ENCODE results near the gene EEF1A2. TPM values are rescaled to one million over a fixed set of nuclear protein-coding genes. Genes with fewer than 3 reads are reported as not detected.
A peak's percentile ranks its signal among the peaks of the same experiment; 100 is the strongest.

The EEF1A2 gene
- 100 to 1,000 TPM in 2 of 6 experiments, 1 to 10 TPM in 1, under 1 TPM in 3; 0.22 to 153 (median 1.0) TPM for total RNA-seq
- long read RNA-seq, result 0 reads

DNA sequence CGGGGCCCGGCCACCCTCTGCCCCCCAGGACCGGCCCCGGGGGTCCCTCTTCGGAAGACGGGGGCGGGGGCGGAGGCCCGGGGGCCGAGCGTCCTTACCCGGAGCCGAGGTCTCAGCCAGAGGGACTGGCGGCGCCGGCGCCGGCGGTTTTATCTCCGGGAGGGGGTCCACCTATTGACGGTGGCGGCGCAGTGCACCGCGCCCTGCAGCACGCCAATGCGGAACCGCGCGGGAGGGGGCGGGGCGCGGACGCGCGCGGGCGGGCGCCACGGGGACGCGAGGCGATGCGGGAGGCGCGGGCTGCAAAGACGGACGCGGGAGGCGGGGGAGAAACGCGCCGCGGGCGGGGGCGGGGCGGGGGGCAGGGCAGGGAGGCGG lies at the start of gene EEF1A2:
TSS of gene EEF1A2 (minus strand) at position 124 of the 378 bp plus-strand sequence. CDS start 1,320 bp downstream, outside the sequence.
- H3K9me3 ChIP-seq, result no peaks in the 10 kb centered on the region
- H3K27me3 ChIP-seq, result peaks cover 0 to 7% of the 10 kb centered on the region in 2 donors
- DNase-seq, result peak in 2 of 3 donors; percentile 41 to 50

GRCh38 chr20:63548542-63548941 lies 49.7 kb upstream of the EEF1A2 start:
- intact Hi-C loops (cut with DNase I), result loop anchor here in 1 of 2 donors (10.0 kb wide), 1 partner anchor 426 kb away; the partner anchor contains the start of gene SAMD10
- Histone ChIP-seq H3K27me3 (no peaks in the 10 kb centered on the region), H3K27ac (no peak overlapping the region), H3K9me3 (no peaks in the 10 kb centered on the region), H3K36me3 (no peaks in the 10 kb centered on the region), H3K4me3 (no peak overlapping the region), H3K4me1 (no peaks in the 10 kb centered on the region)
- TF ChIP-seq POLR2A (IDR thresholded peaks at IDR 0.05), result no peak
- TF ChIP-seq, protein P1, sequence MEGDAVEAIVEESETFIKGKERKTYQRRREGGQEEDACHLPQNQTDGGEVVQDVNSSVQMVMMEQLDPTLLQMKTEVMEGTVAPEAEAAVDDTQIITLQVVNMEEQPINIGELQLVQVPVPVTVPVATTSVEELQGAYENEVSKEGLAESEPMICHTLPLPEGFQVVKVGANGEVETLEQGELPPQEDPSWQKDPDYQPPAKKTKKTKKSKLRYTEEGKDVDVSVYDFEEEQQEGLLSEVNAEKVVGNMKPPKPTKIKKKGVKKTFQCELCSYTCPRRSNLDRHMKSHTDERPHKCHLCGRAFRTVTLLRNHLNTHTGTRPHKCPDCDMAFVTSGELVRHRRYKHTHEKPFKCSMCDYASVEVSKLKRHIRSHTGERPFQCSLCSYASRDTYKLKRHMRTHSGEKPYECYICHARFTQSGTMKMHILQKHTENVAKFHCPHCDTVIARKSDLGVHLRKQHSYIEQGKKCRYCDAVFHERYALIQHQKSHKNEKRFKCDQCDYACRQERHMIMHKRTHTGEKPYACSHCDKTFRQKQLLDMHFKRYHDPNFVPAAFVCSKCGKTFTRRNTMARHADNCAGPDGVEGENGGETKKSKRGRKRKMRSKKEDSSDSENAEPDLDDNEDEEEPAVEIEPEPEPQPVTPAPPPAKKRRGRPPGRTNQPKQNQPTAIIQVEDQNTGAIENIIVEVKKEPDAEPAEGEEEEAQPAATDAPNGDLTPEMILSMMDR (IDR thresholded peaks at IDR 0.05), result no peak
- WGBS (ENCODE audit: insufficient coverage, low coverage, low lambda C conversion rate, missing lambda C conversion rate), result 29% methylated on average over 6 of the region's 11 CpGs
- ATAC-seq (no peak), DNase-seq (no peak)

More for the DNA sequence above, at the start of gene EEF1A2:
- Histone ChIP-seq H3K36me3 (no peaks in the 10 kb centered on the region), H3K4me3 (peak within 1 kb of the TSS in 1 of 3 donors; percentile 19), H3K4me1 (no peaks in the 10 kb centered on the region), H3K27ac (no peak within 1 kb of the TSS)
- no peak for ATAC-seq
- no peak for TF ChIP-seq POLR2A (IDR thresholded peaks at IDR 0.05)
- TF ChIP-seq, protein P1 (IDR thresholded peaks at IDR 0.05), result no peak
- intact Hi-C loops (cut with DNase I), result no loop called here
- 0% methylated on average over 13 of the region's 58 CpGs for WGBS (ENCODE audit: insufficient coverage, low coverage, low lambda C conversion rate, missing lambda C conversion rate)

- no peak for TF ChIP-seq POLR2A (IDR thresholded peaks at IDR 0.05)
- TF ChIP-seq, protein P1 (IDR thresholded peaks at IDR 0.05), result no peak
- peak in 2 of 4 donors; percentile 3 to 11 for ATAC-seq
- H3K27ac ChIP-seq, result no peak within 1 kb of the TSS
- DNase-seq, result no peak
- intact Hi-C loops (cut with DNase I), result loop anchor here in 1 of 2 donors (10.0 kb wide), 1 partner anchor 427 kb away; the partner anchor contains the start of gene SAMD10
- no peaks in the 10 kb centered on the region for H3K9me3 ChIP-seq
- WGBS (ENCODE audit: insufficient coverage, low coverage, low lambda C conversion rate, missing lambda C conversion rate), result 60% methylated on average over 1 of the region's 35 CpGs
- no peak within 1 kb of the TSS for H3K4me3 ChIP-seq
- H3K4me1 ChIP-seq, result no peaks in the 10 kb centered on the region
- H3K36me3 ChIP-seq, result no peaks in the 10 kb centered on the region
- no peaks in the 10 kb centered on the region for H3K27me3 ChIP-seq
Measured at GRCh38 chr20:63547725-63548480, 49.0 kb upstream of the EEF1A2 start, which contains the start of gene SRMS. SRMS (minus strand) TSS chr20:63547749; CDS start chr20:63547463, 286 bp downstream.

GRCh38 chr20:63546956-63547724 lies 48.3 kb upstream of the EEF1A2 start:
- no peaks in the 10 kb centered on the region for H3K27me3 ChIP-seq
- intact Hi-C loops (cut with DNase I), result loop anchor here in 1 of 2 donors (10.0 kb wide), 1 partner anchor 428 kb away; the partner anchor contains the start of gene SAMD10
- TF ChIP-seq, protein P1 (IDR thresholded peaks at IDR 0.05), result no peak
- no peak for TF ChIP-seq POLR2A (IDR thresholded peaks at IDR 0.05)

More at GRCh38 chr20:63546956-63547724, 48.3 kb upstream of the EEF1A2 start:
- Histone ChIP-seq H3K9me3 (no peaks in the 10 kb centered on the region), H3K4me3 (no peak overlapping the region), H3K36me3 (no peaks in the 10 kb centered on the region), H3K4me1 (no peaks in the 10 kb centered on the region), H3K27ac (no peak overlapping the region)
- no peak for DNase-seq
- peak in 1 of 4 donors; percentile 2 for ATAC-seq
- WGBS (ENCODE audit: insufficient coverage, low coverage, low lambda C conversion rate, missing lambda C conversion rate), result 18% methylated on average over 2 of the region's 58 CpGs

All from right lobe of liver (tissue), 6 donors.